ENCODE results near the gene GNA12. TPM values are rescaled to one million over a fixed set of nuclear protein-coding genes. Genes with fewer than 3 reads are reported as not detected.

The GNA12 gene
- total RNA-seq, 1 donor from 2014 or later: 67.2 TPM

DNA sequence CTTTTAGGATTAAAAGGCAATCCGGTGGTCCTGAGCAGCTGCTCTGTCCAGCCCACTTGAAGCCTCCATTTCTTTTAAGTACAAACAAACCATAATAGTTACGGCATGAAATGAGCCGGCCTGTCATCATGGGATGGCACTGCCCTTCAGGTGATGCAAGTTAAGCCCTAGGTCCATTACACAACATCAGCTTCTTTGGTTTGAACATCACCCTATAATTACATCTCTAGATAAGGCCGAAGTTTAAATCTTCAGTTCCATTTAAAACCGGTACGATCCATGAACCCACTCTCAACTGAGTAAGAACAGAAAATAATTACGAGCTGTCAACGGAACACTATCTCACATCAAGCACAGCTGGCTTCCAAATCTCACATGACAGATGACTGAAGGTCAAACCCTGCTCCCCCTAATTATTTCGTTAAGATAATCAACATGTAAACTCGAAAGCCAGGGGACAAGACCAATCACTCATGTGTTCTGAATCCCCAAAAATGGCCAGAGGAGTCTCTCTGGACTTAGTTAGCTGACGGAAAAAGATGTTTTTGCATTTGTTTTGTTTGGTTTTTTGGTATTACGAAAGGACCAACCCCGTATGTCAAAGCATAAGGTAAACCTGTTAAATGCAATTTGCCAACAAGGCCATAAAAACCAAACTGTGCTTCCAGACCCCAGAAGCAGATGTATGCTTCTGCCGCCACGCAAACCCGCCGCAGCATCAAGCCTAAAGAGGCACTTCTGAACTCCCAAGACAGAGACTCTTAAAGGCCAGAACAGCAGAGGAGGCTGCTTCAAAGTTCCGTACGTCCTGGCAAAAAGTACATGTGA lies 10.8 kb downstream of the GNA12 start:
- DNase-seq (ENCODE audit: low read depth): no peak

DNA sequence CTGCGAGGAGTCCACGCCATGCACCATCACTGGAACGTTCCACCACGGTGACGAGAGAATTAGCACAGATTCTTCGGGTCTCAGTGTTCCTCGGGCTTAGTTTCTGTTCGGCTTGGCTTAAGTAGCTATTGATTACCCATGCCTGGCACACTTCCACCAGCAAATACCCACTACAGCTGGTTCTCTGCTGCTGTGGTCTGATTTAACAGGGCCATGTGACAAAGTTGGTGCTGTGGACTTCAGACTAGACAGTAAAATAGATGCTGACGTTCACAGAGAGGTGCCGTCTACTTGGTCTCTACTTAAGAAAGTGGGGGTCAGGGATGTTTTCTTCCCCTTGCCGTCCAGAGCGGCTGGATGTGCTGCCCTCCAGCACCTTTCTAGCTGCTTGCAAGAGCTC lies 11.6 kb downstream of the GNA12 start:
- Histone ChIP-seq H3K4me1 (ENCODE audit: insufficient read depth, low read length) (peaks cover under 1% of the 10 kb centered on the region), H2AFZ (ENCODE audit: low read depth, low read length) (no peak overlapping the region), H3K9ac (ENCODE audit: low read length) (no peak overlapping the region), H3K4me2 (ENCODE audit: low read length) (no peak overlapping the region), H3K27ac (ENCODE audit: low read depth, low read length) (no peak overlapping the region), H3K79me2 (ENCODE audit: insufficient read depth, low read length) (peaks cover 92% of the 10 kb centered on the region), H3K27me3 (ENCODE audit: insufficient read depth, low read length) (no peaks in the 10 kb centered on the region), H3K9me3 (ENCODE audit: insufficient read depth, low read depth, low read length) (no peaks in the 10 kb centered on the region), H4K20me1 (ENCODE audit: insufficient read depth, low read length) (peaks cover 81% of the 10 kb centered on the region), H3K36me3 (ENCODE audit: insufficient read depth, low read length) (peaks cover 3% of the 10 kb centered on the region), H3K4me3 (ENCODE audit: insufficient read depth, low read depth, low read length) (no peak overlapping the region)
- no peaks in the 10 kb centered on the region for H3K27me3 Mint-ChIP-seq (ENCODE audit: low read depth, unreplicated experiment)
- no peak overlapping the region for H3K27ac Mint-ChIP-seq (ENCODE audit: unreplicated experiment)
- H3K36me3 Mint-ChIP-seq (ENCODE audit: low read depth, unreplicated experiment): peaks cover 18% of the 10 kb centered on the region
- no peak for FAIRE-seq
- DNase-seq (ENCODE audit: low read depth): no peak
- H3K4me3 Mint-ChIP-seq (ENCODE audit: unreplicated experiment): no peak overlapping the region
- H3K4me1 Mint-ChIP-seq (ENCODE audit: low read depth, unreplicated experiment): peaks cover 6% of the 10 kb centered on the region
- no peak for TF ChIP-seq EZH2 (IDR thresholded peaks at IDR 0.05; ENCODE audit: insufficient read depth, low read length)
- TF ChIP-seq, protein P1, sequence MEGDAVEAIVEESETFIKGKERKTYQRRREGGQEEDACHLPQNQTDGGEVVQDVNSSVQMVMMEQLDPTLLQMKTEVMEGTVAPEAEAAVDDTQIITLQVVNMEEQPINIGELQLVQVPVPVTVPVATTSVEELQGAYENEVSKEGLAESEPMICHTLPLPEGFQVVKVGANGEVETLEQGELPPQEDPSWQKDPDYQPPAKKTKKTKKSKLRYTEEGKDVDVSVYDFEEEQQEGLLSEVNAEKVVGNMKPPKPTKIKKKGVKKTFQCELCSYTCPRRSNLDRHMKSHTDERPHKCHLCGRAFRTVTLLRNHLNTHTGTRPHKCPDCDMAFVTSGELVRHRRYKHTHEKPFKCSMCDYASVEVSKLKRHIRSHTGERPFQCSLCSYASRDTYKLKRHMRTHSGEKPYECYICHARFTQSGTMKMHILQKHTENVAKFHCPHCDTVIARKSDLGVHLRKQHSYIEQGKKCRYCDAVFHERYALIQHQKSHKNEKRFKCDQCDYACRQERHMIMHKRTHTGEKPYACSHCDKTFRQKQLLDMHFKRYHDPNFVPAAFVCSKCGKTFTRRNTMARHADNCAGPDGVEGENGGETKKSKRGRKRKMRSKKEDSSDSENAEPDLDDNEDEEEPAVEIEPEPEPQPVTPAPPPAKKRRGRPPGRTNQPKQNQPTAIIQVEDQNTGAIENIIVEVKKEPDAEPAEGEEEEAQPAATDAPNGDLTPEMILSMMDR (IDR thresholded peaks at IDR 0.05; ENCODE audit: insufficient read depth, low read depth, low read length): no peak
- H3K9me3 Mint-ChIP-seq (ENCODE audit: unreplicated experiment): no peaks in the 10 kb centered on the region

More for the DNA sequence above, 10.8 kb downstream of the GNA12 start:
- Histone ChIP-seq H3K9me3 (ENCODE audit: insufficient read depth, low read depth, low read length) (no peaks in the 10 kb centered on the region), H3K4me3 (ENCODE audit: insufficient read depth, low read depth, low read length) (no peak overlapping the region), H3K36me3 (ENCODE audit: insufficient read depth, low read length) (peaks cover 3% of the 10 kb centered on the region), H2AFZ (ENCODE audit: low read depth, low read length) (no peak overlapping the region), H4K20me1 (ENCODE audit: insufficient read depth, low read length) (peaks cover 88% of the 10 kb centered on the region), H3K9ac (ENCODE audit: low read length) (no peak overlapping the region), H3K79me2 (ENCODE audit: insufficient read depth, low read length) (peaks cover 92% of the 10 kb centered on the region), H3K27me3 (ENCODE audit: insufficient read depth, low read length) (no peaks in the 10 kb centered on the region), H3K4me1 (ENCODE audit: insufficient read depth, low read length) (no peaks in the 10 kb centered on the region), H3K4me2 (ENCODE audit: low read length) (no peak overlapping the region), H3K27ac (ENCODE audit: low read depth, low read length) (no peak overlapping the region)
- no peak for FAIRE-seq
- peaks cover 7% of the 10 kb centered on the region for H3K4me1 Mint-ChIP-seq (ENCODE audit: low read depth, unreplicated experiment)
- TF ChIP-seq, protein P1 (IDR thresholded peaks at IDR 0.05; ENCODE audit: insufficient read depth, low read depth, low read length): no peak
- TF ChIP-seq EZH2 (IDR thresholded peaks at IDR 0.05; ENCODE audit: insufficient read depth, low read length): no peak
- H3K9me3 Mint-ChIP-seq (ENCODE audit: unreplicated experiment): no peaks in the 10 kb centered on the region
- no peaks in the 10 kb centered on the region for H3K27me3 Mint-ChIP-seq (ENCODE audit: low read depth, unreplicated experiment)
- peaks cover 20% of the 10 kb centered on the region for H3K36me3 Mint-ChIP-seq (ENCODE audit: low read depth, unreplicated experiment)
- no peak overlapping the region for H3K4me3 Mint-ChIP-seq (ENCODE audit: unreplicated experiment)
- H3K27ac Mint-ChIP-seq (ENCODE audit: unreplicated experiment): no peak overlapping the region
